ENCODE measurements around the gene TMPRSS3.

The TMPRSS3 gene

GRCh38 chr21:42406866-42407265 is 11.0 kb upstream of the TMPRSS3 start:
- FAIRE-seq = no peak

GRCh38 chr21:42406201-42406621 is 10.4 kb upstream of the TMPRSS3 start:
- FAIRE-seq = no peak

GRCh38 chr21:42405064-42406013 is 9.5 kb upstream of the TMPRSS3 start:
- no peak for FAIRE-seq

GRCh38 chr21:42404539-42404938 is 8.7 kb upstream of the TMPRSS3 start:
- no peak for FAIRE-seq

GRCh38 chr21:42403611-42404231 is 7.9 kb upstream of the TMPRSS3 start, which contains the start of gene UBASH3A:
Gene UBASH3A, plus strand, starts transcription at chr21:42403902. Its CDS starts 44 bp downstream, at chr21:42403946.
- FAIRE-seq = no peak

- FAIRE-seq = no peak
Observed at GRCh38 chr21:42401820-42402251, 6.0 kb upstream of the TMPRSS3 start.

- no peak for FAIRE-seq
Observed at GRCh38 chr21:42401154-42401553, 5.3 kb upstream of the TMPRSS3 start.

GRCh38 chr21:42400525-42400924 is 4.7 kb upstream of the TMPRSS3 start:
- no peak for FAIRE-seq

GRCh38 chr21:42398436-42399028 is 2.7 kb upstream of the TMPRSS3 start:
- no peak for FAIRE-seq

GRCh38 chr21:42397746-42398394 is 2.0 kb upstream of the TMPRSS3 start:
- no peak for FAIRE-seq

GRCh38 chr21:42396799-42397745 is 1.2 kb upstream of the TMPRSS3 start:
- FAIRE-seq = no peak

- no peak for FAIRE-seq
Observed at GRCh38 chr21:42395302-42395701, 550 bp downstream of the TMPRSS3 start.

- no peak for FAIRE-seq
Observed at GRCh38 chr21:42393443-42393950, 2.4 kb downstream of the TMPRSS3 start.

- FAIRE-seq = no peak
Observed at GRCh38 chr21:42392731-42393442, 3.0 kb downstream of the TMPRSS3 start.

- no peak for FAIRE-seq
Observed at GRCh38 chr21:42391297-42391696, 4.6 kb downstream of the TMPRSS3 start.

- FAIRE-seq = no peak
Observed at GRCh38 chr21:42390696-42391095, 5.2 kb downstream of the TMPRSS3 start.

GRCh38 chr21:42390193-42390592 is 5.7 kb downstream of the TMPRSS3 start:
- FAIRE-seq = no peak

- FAIRE-seq = no peak
Observed at GRCh38 chr21:42389449-42389835, 6.4 kb downstream of the TMPRSS3 start.

GRCh38 chr21:42388740-42389448 is 7.0 kb downstream of the TMPRSS3 start:
- FAIRE-seq = no peak

GRCh38 chr21:42387843-42388340 is 8.0 kb downstream of the TMPRSS3 start:
- no peak for FAIRE-seq
